Nucleus accumbens (tissue), 56 donors: ENCODE measurements around the gene TNFAIP3.

Experiments
- DNase-seq, 56 donors: peaks; one replicate each; lab custom pipeline; 2025; lab: John Stamatoyannopoulos, UW

The TNFAIP3 gene

DNA sequence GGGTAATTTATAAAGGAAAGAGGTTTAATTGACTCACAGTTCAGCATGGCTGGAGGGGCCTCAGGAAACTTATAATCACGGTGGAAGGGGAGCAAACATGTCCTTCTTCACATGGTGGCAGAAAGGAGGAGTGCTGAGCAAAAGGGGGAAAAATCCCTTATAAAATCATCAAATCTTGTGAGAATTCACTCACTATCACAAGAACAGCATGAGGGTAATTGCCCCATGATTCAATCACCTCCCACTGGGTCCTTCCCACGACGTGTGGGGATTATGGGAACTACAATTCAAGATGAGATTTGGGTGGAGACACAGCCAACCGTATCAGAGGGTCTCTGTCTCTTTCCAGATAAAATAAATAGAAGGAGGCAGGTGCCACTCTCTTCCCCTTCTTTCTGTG is 48.7 kb downstream of the TNFAIP3 start:
- no peak for DNase-seq

DNA sequence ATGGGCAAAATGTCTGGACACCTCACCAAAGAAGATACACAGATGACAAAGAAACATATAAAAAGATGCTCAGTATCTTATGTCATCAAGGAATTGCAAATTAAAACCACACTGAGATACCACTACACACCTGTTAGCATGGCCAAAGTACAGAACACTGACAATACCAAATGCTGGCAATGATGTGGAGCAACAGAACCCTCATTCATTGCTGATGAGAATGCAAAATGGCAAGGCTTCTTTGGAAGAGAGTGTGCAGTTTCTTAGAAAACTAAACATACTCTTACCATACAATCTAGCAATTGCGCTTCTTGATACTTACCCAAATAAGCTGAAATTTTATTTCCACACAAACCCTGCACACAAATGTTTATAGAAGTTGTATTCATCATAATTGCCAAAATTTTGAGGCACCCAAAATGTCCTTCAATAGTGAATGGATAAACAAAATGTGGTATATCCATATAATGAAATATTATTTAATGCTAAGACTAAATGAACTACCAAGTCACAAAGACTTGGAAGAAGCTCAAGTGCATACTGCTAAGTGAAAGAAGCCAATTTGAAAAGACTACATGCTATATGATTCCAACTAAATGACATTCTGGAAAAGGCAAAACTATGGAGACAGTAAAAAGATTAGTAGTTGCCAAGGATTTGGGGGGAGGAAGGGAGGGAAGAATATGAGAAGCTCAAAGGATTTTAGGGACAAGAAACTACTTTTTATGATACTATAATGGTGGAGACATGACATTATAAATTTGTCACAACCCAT is 50.7 kb downstream of the TNFAIP3 start:
- DNase-seq: no peak

DNA sequence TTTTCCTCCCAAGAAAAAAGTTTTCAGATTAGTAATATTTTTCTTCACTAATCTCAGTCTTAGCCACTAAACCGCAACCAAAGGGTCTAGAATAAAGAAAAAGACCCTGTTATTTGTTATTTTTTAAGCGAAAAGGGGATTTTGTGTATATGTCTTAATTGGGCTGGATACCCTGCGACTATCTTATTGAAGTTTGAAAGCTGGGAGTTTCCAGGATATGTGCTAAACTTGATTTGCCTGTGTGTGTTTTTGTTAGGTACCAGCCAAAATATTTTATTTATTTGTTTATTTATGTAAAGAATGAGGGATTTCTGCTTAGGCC is 52.4 kb downstream of the TNFAIP3 start:
- DNase-seq: no peak

DNA sequence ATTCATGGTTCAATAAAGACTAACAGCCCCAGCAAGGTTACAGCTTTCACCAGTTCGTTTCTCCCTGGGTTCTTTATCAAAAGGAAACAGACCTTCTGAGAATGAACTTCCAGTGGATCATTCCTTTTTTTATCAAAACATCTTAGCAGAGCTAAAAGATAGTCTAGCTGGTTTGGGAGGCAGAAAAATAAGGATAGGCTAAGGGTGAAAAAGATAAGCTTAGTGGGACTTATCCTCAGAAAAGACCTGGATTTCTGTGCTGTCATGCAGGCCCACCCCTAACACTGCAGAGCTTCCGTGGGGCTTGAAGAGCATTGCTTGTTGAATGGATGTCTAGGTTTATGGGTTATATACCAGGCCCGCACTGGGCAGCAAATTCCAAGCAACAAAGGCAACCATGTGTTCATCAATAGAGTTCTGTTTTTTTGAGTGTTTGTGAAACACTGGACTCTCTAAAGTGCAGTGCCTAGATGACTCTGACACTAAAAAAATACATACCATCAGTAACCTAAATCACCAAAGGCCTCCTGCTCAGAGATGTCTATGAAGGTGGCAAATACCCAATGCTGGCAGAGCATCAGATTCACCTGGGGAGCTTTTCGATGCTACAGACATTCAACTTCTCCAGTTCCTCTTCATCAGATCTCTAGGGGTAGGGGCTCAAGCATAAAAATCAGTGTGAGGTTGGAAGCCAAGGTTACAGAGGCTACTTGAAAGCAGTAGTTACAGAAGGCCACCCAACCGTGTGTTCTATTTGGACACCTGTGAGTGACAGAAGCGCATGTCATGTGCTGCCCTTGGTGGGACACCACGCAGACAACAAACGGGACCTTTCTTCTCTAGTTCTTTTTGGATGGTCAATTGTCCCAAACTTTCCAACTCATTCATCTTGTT is 53.0 kb downstream of the TNFAIP3 start:
- no peak for DNase-seq

DNA sequence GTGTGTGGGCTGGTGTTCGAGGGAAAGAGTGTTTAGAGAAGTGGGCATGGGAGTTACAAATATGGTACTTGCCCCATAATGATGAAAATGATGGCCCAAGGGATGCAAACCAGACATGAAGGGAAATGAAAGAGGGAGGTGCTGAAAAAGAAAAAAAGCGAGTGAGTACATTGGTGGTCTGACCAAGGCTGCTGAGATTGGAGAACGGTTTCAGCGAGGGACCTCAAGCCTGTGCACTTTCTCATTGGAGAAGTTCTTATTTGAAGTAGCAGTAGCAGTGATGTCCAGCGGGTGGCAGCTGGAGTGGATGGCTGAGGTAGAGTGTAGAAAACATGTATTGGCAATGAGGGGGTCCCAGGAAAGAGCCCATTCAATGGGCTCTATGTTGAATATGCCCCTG is 54.8 kb downstream of the TNFAIP3 start:
- DNase-seq: no peak

DNA sequence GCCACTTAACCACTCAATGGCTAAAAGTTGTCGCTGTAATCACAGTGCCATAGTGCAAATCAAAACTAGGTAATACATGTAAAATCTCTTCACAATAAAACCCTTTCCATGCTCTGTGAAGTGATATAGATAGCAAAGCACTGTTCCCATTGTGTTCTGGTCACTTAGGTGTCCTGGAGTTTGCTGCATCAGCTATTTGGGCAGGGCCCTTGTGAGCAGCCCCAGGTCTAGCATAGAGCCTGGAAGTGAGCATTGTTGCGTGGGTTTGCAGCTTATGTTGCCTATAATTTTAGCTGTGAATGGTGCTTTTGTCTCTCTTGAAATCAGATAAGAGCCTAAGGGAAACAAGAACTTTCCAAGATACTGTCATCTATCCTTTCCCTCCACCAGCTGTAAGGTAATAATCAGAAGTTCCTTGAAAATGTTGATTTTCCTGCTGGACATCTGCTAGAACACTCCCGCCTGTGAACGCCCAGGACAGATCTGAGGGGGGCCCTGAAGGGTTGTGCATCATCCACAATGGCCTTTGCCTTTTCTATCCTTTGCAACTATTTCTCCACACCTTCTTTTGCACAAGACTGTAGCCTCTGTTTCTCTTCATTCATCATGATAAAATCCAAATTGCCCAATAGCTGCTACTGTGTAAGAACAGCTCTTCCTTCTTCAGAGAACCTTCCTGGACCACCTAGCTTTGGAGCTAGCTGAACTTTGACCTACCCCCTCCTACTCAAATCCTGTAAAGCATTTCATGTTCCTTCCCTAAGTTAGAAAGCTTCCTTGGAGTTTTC is 57.0 kb downstream of the TNFAIP3 start:
- DNase-seq: no peak

DNA sequence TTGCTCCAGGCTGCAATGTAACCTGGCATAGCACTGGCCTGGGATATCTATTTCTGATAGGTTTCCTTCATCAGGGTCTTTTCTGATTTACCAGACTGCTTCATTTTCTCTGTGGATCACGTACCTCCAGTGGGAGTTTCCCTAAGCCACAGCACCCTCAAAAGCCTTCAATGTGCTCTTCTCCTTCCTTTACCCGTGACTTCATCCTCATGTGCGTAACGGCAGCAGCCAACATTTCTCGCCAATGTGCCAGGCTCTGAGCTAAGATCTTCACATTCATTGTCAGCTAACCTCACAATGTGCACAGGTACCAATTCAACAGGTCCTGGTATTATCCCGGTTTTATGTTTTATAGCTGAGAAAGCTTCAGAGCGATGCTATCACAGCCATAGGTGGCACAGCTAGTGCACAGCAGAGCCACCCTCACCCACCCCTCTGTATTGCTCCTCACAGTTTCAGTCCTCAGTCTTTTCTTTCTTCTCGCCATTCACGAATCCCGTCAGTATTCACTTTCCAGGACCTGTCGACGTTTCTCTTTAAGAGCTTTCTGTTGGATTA is 58.2 kb downstream of the TNFAIP3 start:
- DNase-seq: no peak

DNA sequence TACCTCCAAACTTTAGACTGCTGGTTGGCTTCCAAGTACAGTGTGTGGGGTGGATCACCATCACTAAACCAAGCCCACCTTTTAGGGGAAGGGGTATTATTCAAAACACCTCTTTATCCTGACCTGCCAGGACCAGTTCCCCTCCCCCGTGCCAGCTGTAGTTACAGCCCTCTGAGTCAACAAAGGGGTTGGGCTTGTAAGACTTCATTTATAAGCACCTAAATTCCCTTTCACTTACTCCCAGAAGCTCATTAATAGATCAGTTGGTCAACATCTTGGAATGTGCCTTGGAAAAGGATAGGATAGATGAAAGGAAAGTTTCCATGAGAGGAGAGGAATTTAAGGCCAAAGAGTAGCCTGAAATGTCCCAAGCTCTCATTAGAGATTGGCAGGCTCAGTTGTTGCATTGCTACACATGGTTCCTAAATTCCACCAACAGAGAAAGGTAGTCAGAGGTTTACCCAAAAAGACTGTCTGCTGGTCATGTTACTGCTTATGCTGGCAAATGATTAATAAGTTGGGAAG is 59.2 kb downstream of the TNFAIP3 start:
- DNase-seq: peak in 1 of 56 donors; percentile 2

DNA sequence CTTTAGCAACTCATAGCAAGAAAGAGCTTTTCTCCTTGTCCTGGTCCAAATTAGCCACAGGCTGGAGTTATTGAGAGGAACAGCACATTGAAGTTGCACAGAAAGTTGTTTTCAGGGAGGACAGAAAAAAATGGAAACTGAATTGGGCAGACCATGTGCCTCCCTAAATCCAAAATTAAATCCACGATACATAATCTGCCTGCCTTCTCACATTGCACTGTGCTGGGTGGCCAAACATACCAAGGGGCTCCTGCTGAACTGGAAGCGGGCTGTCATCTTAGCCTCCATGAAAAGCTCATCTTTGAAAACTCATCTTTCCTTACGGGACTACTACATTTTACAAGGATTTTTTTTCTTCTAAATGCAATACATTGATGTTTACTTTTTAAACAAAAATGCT is 59.9 kb downstream of the TNFAIP3 start:
- no peak for DNase-seq

DNA sequence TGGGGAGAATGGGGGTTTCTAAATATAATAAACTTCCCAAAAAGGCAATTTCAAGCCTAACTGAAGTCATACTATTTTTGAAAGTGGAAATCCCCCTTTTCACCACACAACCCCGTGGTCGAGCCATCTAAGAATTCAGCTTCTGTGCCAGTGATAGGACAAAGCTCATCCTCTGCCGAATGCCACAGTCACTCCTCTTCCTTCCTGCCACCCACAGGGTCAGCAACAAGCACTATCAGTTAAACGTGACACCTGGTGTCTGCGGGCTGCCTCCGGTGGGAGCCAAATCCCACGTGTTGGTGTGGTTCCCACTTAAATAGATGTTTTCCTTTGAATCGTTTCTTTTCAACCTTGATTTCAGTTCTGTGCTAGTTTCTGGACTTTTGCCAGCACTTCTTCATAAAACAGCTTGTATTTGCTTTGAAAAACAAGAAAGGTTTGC is 60.7 kb downstream of the TNFAIP3 start:
- no peak for DNase-seq

DNA sequence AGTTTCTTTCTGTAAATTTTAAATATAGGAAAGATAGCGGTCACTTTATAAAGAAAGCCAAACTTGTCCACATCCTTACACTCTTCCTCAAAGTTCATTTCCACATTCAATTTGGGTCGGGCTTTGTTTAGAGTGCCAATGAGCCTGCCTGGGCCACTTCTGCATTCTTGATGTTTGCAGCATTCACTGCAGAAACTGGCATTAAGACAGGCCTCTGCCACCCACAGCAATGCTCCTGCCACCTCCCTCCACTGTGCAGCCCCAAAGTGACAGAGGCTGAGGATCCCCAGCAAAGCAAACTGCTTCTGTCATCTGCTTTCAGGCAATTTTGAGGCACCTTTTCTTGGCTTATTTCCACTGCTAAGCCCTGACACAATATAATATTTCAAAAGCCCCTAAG is 61.2 kb downstream of the TNFAIP3 start:
- peak in 16 of 56 donors; percentile 4 to 42 (median 12) for DNase-seq

DNA sequence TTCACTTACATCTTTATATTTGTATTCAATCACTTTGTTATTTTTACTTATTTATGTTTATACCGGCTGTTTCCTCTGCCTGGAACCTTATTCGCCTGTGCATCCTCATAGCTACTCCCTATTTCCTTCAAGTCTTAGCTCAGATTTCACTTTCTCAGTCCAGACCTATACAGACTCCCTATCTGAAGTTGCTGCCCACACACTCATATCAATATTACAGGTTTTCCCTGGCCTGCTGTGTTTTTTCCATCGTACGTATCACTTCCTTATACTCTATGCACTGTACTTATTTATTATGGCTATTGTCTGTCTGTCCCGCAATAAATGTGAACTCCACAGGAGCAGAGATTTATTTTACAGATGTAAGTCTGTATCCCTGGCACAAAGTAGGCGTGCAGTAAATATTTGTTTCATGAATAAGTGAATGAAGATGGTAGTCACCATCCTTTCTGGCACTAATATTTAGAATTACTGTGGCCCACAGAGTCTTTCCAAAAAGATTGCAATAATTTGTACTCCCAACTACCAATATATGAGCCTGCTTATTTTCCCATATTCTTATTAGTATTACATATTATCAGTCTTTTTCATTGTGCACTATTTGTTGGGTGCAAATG is 64.9 kb downstream of the TNFAIP3 start:
- no peak for DNase-seq
